Prostate gland (tissue), 1 donor: ENCODE measurements around the gene PDE9A.

Source experiments
- POLR2A ChIP-seq: fragments of 450-650 bp; IDR thresholded peaks from one replicate; pipeline ENCODE4 v1.6.1; 2016; ENCODE audit warnings: antibody characterized with exemption, mild to moderate bottlenecking
- POLR2AphosphoS5 ChIP-seq: sonication (generic); formaldehyde crosslinking; IDR thresholded peaks from one replicate; pipeline ENCODE4 v1.6.1; 2017; ENCODE audit warnings: antibody characterized with exemption

DNA sequence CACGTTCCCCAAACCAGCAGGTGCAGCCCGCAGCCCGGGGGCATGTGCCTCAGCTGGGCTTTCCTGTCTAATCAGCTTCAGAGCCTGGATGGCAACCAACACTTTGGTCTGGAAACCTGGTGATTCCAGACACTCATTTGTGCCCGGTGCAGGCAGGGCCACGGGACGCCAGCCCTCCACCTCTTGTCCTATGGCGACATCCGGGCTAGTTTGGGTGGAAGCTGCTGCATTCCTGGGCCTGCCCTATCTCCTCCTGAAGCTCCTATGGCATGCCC lies 114.1 kb downstream of the PDE9A start:
- TF ChIP-seq POLR2AphosphoS5, result no peak
- TF ChIP-seq POLR2A, result no peak
